Neural progenitor cell (in vitro differentiated cells): ENCODE measurements around the gene HUWE1.

Experiments
- EZH2 ChIP-seq: fragments of 200-600 bp; sonication (generic); IDR thresholded peaks from 2 replicates; pipeline ENCODE4 v1.6.1; 2017; ENCODE audit warnings: antibody characterized with exemption, mild to moderate bottlenecking, moderate library complexity
- EZH2phosphoT487 ChIP-seq: fragments of 200-600 bp; sonication (generic); IDR thresholded peaks from 2 replicates; pipeline ENCODE4 v1.6.1; 2017; ENCODE audit warnings: antibody characterized with exemption

- TF ChIP-seq EZH2phosphoT487 (no peak), EZH2 (no peak)
These were observed 44.2 kb downstream of the HUWE1 start for GRCh38 chrX:53642337-53642736.
